Raji (cell line): ENCODE measurements around the gene RPL36A.
A peak's percentile ranks its signal among the peaks of the same experiment; 100 is the strongest.

ENCODE experiments used
- POLR2A ChIP-seq: IDR thresholded peaks from 2 replicates; pipeline ENCODE4 v1.6.1; 2011; ENCODE audit warnings: low read depth, low read length, control low read depth; ENCODE audit not compliant: insufficient read depth

RPL36A gene

GRCh38 chrX:101390664-101391525 is at the start of gene RPL36A:
Gene RPL36A (plus strand): TSS chrX:101391011. CDS start chrX:101391044, 33 bp downstream.
- TF ChIP-seq POLR2A, result peak; percentile 83

- no peak for TF ChIP-seq POLR2A
These were observed 42.9 kb upstream of the RPL36A start for GRCh38 chrX:101347859-101348451.

GRCh38 chrX:101348452-101349192 is 42.2 kb upstream of the RPL36A start, which contains the start of gene TIMM8A:
Gene TIMM8A (minus strand): TSS chrX:101348742. CDS start chrX:101348664, 78 bp downstream.
- TF ChIP-seq POLR2A, result peak; percentile 91

GRCh38 chrX:101349193-101349562 is 41.6 kb upstream of the RPL36A start:
- no peak for TF ChIP-seq POLR2A

GRCh38 chrX:101357166-101357795 is 33.5 kb upstream of the RPL36A start:
- TF ChIP-seq POLR2A, result no peak

GRCh38 chrX:101359966-101360365 is 30.8 kb upstream of the RPL36A start:
- TF ChIP-seq POLR2A, result no peak

- TF ChIP-seq POLR2A, result no peak
These were observed 30.4 kb upstream of the RPL36A start for GRCh38 chrX:101360390-101360789.

- no peak for TF ChIP-seq POLR2A
These were observed 28.7 kb upstream of the RPL36A start for GRCh38 chrX:101362116-101362515.

- no peak for TF ChIP-seq POLR2A
These were observed 28.1 kb upstream of the RPL36A start for GRCh38 chrX:101362757-101363156.

- no peak for TF ChIP-seq POLR2A
These were observed 25.5 kb upstream of the RPL36A start for GRCh38 chrX:101365301-101365795.

GRCh38 chrX:101368800-101369199 is 22.0 kb upstream of the RPL36A start:
- no peak for TF ChIP-seq POLR2A

- no peak for TF ChIP-seq POLR2A
These were observed 21.1 kb upstream of the RPL36A start for GRCh38 chrX:101369687-101370086.

GRCh38 chrX:101370888-101371504 is 19.8 kb upstream of the RPL36A start:
- TF ChIP-seq POLR2A, result no peak

- no peak for TF ChIP-seq POLR2A
These were observed 13.3 kb upstream of the RPL36A start for GRCh38 chrX:101377547-101377946.

- no peak for TF ChIP-seq POLR2A
These were observed 7.1 kb upstream of the RPL36A start for GRCh38 chrX:101383679-101384205.
